ENCODE data around the gene WFDC1.
A peak's percentile ranks its signal among the peaks of the same experiment; 100 is the strongest.

The WFDC1 gene

DNA sequence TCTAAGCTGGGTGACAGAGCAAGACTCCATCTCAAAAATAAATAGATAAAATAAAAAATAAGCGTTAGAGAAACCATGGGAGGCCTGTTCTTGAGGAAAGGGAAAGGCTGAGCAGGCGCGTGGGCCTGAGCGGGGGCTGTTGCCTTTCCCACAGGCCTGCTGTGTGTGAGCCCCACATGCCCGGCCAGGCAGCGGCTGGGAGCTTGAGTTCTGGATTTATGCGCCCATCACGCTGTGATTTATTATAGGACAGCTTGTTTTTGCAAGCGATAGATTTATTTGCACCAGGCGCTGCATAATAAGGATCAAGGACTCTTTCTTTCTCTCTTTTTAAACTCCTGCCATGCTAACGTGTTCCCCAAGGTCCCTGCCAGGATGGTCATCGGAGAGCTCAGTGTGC lies 14.8 kb upstream of the WFDC1 start:
- no peak for TF ChIP-seq POLR2A (IDR thresholded peaks at IDR 0.05; ENCODE audit: low read depth, low read length)
- no peak for DNase-seq (ENCODE audit: insufficient read length, low spot score)
- no peak for FAIRE-seq

DNA sequence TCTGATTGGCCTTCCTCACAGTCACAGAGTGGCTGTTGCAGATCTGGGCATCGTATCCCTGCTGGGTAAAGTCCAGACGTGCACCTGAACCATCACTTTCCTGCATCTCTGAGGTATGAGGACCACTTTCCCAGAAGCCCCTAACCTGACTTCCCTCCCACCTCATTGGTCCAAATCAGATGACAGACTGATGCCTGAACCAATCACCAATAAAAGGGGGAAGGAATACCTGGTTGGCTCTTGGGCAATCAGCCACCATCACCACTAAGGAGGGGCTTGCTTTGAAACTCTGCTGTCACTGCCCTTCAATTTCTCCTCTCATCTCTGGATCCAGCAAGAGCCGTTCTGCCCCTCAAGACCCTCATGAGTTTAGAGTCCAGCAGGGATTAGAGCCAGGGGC lies 13.6 kb upstream of the WFDC1 start:
- DNase-seq (ENCODE audit: insufficient read length, low spot score): no peak
- no peak for TF ChIP-seq POLR2A (IDR thresholded peaks at IDR 0.05; ENCODE audit: low read depth, low read length)
- no peak for FAIRE-seq

DNA sequence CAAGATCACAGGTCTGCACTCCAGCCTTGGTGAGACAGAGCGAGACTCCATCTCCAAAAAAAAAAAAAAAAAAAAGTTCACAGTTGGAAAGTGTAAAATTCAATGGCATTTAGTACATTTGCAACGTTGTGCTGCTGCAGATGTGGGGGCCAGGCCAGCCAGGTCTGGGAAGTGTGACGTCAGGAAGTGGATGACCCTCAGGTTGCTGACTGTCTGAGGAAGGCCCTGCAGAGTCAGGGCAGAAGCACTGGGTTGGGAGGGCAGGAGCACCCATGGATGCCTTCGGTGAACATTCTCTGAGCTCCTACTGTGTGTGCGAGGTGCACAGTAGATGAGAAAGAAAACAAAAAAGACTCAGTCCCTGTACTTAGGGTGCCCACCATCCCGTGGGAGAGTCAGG lies 12.1 kb upstream of the WFDC1 start:
- no peak for TF ChIP-seq POLR2A (IDR thresholded peaks at IDR 0.05; ENCODE audit: low read depth, low read length)
- DNase-seq (ENCODE audit: insufficient read length, low spot score) (no peak), FAIRE-seq (no peak)

DNA sequence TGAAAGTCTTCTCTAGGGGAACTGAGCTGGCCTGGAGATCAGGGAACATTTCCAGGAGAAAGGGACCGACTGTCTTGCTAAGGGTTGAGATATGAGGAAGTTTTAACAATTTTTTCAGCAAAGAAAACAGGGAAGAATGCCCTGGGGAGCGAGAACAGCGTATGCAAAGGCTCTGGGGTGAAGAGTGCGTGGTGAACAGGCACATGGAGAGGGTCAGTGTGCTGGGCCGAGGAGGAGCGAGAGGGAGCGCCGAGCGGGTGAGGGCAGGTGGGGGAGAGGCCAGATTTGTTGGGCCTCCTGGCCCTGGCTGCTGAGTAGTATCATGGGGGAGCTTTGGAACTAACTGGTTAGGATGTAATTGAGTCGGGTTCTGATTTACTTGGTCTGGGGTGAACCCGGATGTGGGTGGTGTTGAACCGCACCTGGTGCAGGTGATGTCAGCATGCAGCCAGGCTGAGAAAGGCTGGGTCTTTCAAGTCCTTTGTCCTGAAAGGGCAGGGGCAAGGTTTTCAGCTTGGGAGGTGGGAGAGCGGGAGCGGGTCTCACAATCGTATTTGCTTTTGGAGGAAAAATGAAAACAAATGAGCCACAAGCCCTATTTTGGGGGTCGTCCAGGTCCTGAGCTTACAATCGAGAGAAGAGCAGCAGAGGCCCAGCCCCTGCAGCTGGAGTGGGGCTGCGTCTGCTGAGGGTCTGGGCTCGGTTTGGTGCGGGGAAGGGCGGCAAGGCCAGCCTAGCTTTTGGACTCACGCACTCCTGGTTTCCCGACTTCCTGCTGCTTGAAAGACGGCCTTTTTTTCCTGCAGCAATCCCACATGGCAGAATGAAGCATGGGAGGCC lies 11.1 kb upstream of the WFDC1 start:
- FAIRE-seq: no peak
- DNase-seq (ENCODE audit: insufficient read length, low spot score): no peak
- no peak for TF ChIP-seq POLR2A (IDR thresholded peaks at IDR 0.05; ENCODE audit: low read depth, low read length)

GRCh38 chr16:84284154-84284722 lies 10.4 kb upstream of the WFDC1 start:
- no peak for FAIRE-seq
- DNase-seq (ENCODE audit: insufficient read length, low spot score): no peak

DNA sequence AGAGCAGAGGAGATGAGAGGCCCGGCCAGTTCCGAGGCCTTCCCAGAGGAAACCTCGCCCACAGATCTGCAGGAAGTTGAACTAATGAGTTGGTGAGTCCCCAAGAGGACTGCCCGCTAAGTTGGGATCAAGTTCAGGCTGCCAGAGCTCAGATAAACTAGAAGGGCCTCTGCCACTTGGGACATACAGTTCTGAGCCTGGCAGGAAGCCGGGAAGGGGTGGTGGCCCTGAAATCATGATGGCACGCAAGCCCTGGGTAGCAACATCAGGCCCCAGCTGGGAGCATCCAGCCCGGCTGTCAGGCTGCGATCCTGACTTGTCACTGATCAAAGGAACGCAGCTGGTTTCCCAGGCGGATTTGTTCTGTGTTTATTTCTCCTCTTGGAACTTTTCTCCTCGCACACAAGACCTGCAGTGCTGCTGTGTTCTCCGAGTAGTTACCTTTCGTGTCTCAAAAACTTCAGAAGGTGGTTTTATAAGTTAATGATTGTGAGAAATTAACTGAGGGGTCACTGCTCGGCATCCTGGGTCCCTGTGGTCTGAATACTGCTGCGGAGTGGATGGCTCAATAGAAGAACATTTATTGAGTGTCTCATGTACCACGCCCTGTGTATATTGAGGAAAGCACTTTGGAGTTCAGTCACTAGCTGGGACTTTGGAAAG lies 8.0 kb upstream of the WFDC1 start:
- TF ChIP-seq POLR2A (IDR thresholded peaks at IDR 0.05; ENCODE audit: low read depth, low read length): no peak
- DNase-seq (ENCODE audit: insufficient read length, low spot score) (no peak), FAIRE-seq (no peak)

More at GRCh38 chr16:84284154-84284722, 10.4 kb upstream of the WFDC1 start:
- TF ChIP-seq POLR2A (IDR thresholded peaks at IDR 0.05; ENCODE audit: low read depth, low read length): no peak

DNA sequence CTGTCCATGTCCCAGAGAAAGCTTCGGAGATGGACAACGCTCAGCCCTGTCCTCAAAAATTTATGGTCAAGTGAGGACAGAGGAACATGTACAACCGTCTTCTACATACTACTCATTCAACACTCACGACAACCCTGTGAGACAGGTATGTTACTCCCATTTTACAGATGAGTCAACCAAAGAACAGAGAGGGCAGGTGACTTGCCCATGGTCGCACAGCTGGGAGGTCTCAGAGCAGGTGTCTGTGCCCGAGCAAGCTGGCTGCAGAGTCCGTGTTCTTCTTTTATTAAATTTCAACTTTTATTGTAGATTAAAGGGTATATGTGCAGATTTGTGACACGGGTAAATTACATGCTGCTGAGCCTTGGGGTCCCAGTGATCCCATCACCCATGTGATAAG lies 5.8 kb upstream of the WFDC1 start:
- no peak for TF ChIP-seq POLR2A (IDR thresholded peaks at IDR 0.05; ENCODE audit: low read depth, low read length)
- DNase-seq (ENCODE audit: insufficient read length, low spot score) (no peak), FAIRE-seq (no peak)

DNA sequence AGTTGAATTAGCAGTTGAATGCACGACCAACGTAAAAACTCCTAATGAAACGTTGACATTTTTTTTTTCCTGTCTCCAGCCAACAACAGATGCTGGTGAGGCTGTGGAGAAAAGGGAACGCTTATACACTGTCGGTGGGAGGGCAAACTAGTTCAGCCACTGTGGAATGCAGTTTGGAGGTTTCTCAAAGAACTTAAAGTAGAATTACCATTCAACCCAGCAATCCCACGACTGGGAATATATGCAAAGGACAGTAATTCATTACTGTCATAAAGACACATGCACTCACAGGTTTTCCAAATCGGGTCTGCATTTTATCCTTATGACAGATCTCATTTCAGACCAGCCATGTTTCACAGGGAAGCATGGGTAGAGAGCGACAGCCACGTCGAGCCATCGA lies 3.5 kb upstream of the WFDC1 start:
- TF ChIP-seq POLR2A (IDR thresholded peaks at IDR 0.05; ENCODE audit: low read depth, low read length): no peak
- no peak for FAIRE-seq

GRCh38 chr16:84292011-84292410 lies 2.7 kb upstream of the WFDC1 start:
- no peak for FAIRE-seq
- DNase-seq (ENCODE audit: insufficient read length, low spot score): peak; percentile 21
- TF ChIP-seq POLR2A (IDR thresholded peaks at IDR 0.05; ENCODE audit: low read depth, low read length): no peak

More for the DNA sequence above, 3.5 kb upstream of the WFDC1 start:
- DNase-seq (ENCODE audit: insufficient read length, low spot score): no peak

DNA sequence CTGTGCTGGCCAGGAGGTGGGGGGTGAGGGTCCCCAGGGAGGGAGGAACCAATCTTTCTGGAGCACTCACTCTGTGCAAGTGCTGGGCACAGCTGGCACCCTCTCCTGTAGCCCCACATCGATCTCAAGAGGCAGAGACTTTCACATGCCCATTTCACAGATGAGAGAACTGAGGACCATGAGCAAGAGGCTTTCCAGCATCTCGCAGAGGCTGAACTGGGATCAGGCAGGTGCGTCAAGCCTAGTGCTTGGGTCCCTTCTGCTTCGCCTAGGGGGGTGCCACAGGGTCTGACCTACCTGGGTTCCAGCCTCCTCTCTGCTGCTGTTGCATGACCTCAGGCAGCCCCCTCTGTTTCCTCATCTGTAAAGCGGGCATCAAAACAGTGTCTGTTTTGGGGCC lies 1.3 kb upstream of the WFDC1 start:
- FAIRE-seq: no peak
- no peak for DNase-seq (ENCODE audit: insufficient read length, low spot score)
- no peak for TF ChIP-seq POLR2A (IDR thresholded peaks at IDR 0.05; ENCODE audit: low read depth, low read length)

- TF ChIP-seq POLR2A (IDR thresholded peaks at IDR 0.05; ENCODE audit: low read depth, low read length): no peak
- DNase-seq (ENCODE audit: insufficient read length, low spot score) (no peak), FAIRE-seq (no peak)
These were observed 561 bp upstream of the WFDC1 start for GRCh38 chr16:84294117-84294516.

DNA sequence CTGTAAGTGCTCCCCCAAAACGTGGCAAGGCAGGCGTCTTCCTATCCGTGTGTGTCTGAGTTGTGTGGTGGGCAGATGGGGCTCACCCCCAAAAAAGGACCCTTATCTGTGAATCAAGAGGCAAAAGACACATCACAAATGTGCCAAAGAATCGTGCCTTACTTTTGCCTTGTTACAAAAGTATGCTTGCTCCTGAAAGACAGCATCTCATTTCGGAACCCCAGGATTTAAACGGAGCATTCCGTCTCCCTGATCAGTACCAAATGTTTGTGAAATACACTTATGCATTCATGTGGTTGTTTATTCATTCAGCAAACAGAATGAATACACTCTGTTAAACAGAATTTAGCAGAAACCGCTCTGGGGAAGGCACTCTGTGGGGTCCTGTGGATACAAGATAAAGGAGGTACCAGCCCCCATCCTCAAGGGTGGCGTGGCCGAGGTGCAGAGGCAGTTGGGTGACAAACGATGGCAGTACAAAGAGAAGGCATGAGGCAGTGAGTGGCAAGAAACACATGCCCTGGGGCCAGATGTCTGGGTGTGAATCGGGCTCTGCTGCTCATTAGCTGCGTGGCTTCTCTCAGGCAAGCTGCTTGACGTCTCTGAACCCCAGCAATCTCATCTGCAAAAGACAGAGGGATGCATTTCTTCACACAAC lies 654 bp downstream of the WFDC1 start:
- TF ChIP-seq POLR2A (IDR thresholded peaks at IDR 0.05; ENCODE audit: low read depth, low read length): no peak
- FAIRE-seq (no peak), DNase-seq (ENCODE audit: insufficient read length, low spot score) (no peak)

- no peak for FAIRE-seq
- DNase-seq (ENCODE audit: insufficient read length, low spot score): no peak
- TF ChIP-seq POLR2A (IDR thresholded peaks at IDR 0.05; ENCODE audit: low read depth, low read length): no peak
These were observed 3.8 kb downstream of the WFDC1 start for GRCh38 chr16:84298376-84298899.

All from H54 (cell line).